A549 (cell line): ENCODE results near the gene QKI.

Source experiments
- BHLHE40 ChIP-seq: IDR thresholded peaks from 2 replicates; pipeline ENCODE4 v1.6.1; 2012; ENCODE audit warnings: low read depth, low read length, inconsistent platforms
- TF ChIP-seq, protein P1 (sequence below): IDR thresholded peaks from 2 replicates; pipeline ENCODE4 v1.6.1; 2012

DNA sequence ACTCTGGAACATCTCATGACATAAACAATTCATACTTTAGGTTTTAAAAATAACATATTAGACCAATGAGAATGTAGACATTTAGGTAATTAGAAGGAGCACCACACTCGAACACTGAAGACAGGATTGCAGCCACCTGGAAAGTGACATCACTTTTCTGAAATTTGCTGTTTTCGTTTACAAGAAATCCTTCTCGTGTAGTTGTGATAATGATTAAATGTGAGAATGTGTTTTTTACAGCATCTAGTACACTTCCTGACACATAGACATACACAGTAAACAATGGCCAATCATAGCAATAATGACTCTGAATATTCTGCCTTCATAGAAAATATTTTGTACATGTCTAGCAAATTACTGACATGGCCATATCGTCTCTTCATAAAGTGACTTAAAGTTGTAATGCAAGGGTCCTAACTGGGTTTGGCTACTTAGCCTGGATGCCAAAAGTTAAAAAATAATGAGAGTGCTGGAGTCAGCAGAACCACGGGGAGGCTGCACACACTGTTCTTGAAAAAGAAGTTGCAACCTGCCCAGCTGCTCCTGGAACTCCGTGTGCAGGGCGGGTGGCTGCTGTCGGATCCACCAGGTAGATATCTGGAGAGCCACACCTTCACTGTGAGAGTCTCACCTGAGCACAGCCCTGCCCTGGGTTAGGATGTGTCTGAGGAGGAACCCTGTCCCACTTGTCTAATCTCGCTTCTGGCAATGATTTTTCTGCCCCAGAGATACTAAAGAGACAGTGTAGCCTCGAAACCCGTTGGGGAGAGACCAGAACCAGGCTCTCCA is 212.9 kb downstream of the QKI start:
- TF ChIP-seq BHLHE40: no peak
- TF ChIP-seq, protein P1, sequence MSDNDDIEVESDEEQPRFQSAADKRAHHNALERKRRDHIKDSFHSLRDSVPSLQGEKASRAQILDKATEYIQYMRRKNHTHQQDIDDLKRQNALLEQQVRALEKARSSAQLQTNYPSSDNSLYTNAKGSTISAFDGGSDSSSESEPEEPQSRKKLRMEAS: no peak
